GM12878 (cell line): ENCODE measurements around the gene RHEB. TPM values are rescaled to one million over a fixed set of nuclear protein-coding genes. Genes with fewer than 3 reads are reported as not detected.

Source experiments
- ATAC-seq: fragments of 200-7000 bp; cut with Tn5 transposase; 3 replicates; pipeline ENCODE4 v1.9.1; 2020; ENCODE audit warnings: mild to moderate bottlenecking, moderate library complexity
- BruUV-seq: library from RNA; stranded (reverse); fragments of 400-500 nt; replicated peaks from 2 replicates; lab custom pipeline; 2021; lab: Mats Ljungman, UMichigan
- CTCF ChIA-PET: fragments of 300-600 bp; sonication (Branson Sonifier 250); formaldehyde crosslinking; extraction: SDS; loops from one replicate; lab custom pipeline; 2021; ENCODE audit warnings: inconsistent platforms; lab: Yijun Ruan, JAX
- POLR2A ChIA-PET: fragments of 350-600 bp; formaldehyde crosslinking; extraction: SDS; loops from one replicate; lab custom pipeline; 2021; ENCODE audit warnings: inconsistent platforms; lab: Charles Lee
- RAD21 ChIA-PET: fragments of 300-600 bp; sonication (Branson Sonifier 250); formaldehyde crosslinking; loops from one replicate; lab custom pipeline; 2023; ENCODE audit warnings: antibody characterized with exemption; ENCODE audit not compliant: unreplicated experiment; lab: Charles Lee
- SMC1A ChIA-PET: fragments of 300-600 bp; sonication (Branson Sonifier 250); formaldehyde crosslinking; loops from one replicate; lab custom pipeline; 2023; ENCODE audit not compliant: unreplicated experiment, uncharacterized antibody; lab: Charles Lee
- DNase-seq: peaks from one replicate; pipeline ENCODE4 v3.0.0-alpha.2; 2011; ENCODE audit warnings: low read depth, low spot score
- FAIRE-seq: peaks from 3 replicates; lab custom pipeline; 2011; peaks lifted over from hg19 to GRCh38; lab: Jason Lieb, UNC
- H2AFZ ChIP-seq: 2 replicates; pipeline ENCODE4 v1.6.0; 2011; ENCODE audit warnings: low read depth, low read length, control low read depth; ENCODE audit not compliant: control insufficient read depth
- H3K27ac ChIP-seq: 2 replicates; pipeline ENCODE4 v1.5.1; 2011; ENCODE audit warnings: control low read depth; ENCODE audit not compliant: control insufficient read depth, insufficient read depth
- H3K27me3 ChIP-seq, 2 experiments: replicated peaks in 1 of 2; 2 replicates each; pipeline versions ENCODE4 v1.6.0 to v1.6.1; 2011; ENCODE audit warnings: low read length in 1 of 2; ENCODE audit not compliant: control insufficient read depth in 2 of 2, insufficient read depth in 2 of 2
- H3K36me3 ChIP-seq, 2 experiments: 2 replicates each; pipeline ENCODE4 v1.5.1; 2011; ENCODE audit warnings: low read length in 1 of 2; ENCODE audit not compliant: control insufficient read depth in 2 of 2, insufficient read depth in 2 of 2
- H3K4me1 ChIP-seq: 2 replicates; pipeline ENCODE4 v1.6.1; 2011; ENCODE audit warnings: mild to moderate bottlenecking, low read length, moderate library complexity, mixed read lengths; ENCODE audit not compliant: control insufficient read depth, insufficient read depth
- H3K4me2 ChIP-seq: 2 replicates; pipeline ENCODE4 v1.6.0; 2011; ENCODE audit warnings: control low read depth; ENCODE audit not compliant: control insufficient read depth, insufficient read depth
- H3K4me3 ChIP-seq: fragments of 200-600 bp; sonication (generic); 2 replicates; pipeline ENCODE4 v1.5.1; 2016
- H3K79me2 ChIP-seq: 2 replicates; pipeline ENCODE4 v1.6.0; 2011; ENCODE audit warnings: low read length; ENCODE audit not compliant: control insufficient read depth, insufficient read depth
- H3K9ac ChIP-seq: 2 replicates; pipeline ENCODE4 v1.8.0; 2011; ENCODE audit warnings: low read length, control low read depth, mixed read lengths; ENCODE audit not compliant: control insufficient read depth, insufficient read depth
- H3K9me3 ChIP-seq: replicated peaks from 3 replicates; pipeline ENCODE4 v1.5.1; 2011; ENCODE audit warnings: mild to moderate bottlenecking, low read length; ENCODE audit not compliant: control insufficient read depth, insufficient read depth
- H4K20me1 ChIP-seq: 2 replicates; pipeline ENCODE4 v1.6.0; 2011; ENCODE audit not compliant: control insufficient read depth, insufficient read depth
- CBX5 ChIP-seq: sonication (generic); IDR thresholded peaks from 2 replicates; pipeline ENCODE4 v1.6.1; 2016; ENCODE audit warnings: low read depth, moderate library complexity, mild to moderate bottlenecking, inconsistent platforms
- CEBPB ChIP-seq, 2 experiments: fragments of 150-350 bp in 1 of 2; IDR thresholded peaks; 2 replicates each; pipeline ENCODE4 v1.6.1; 2012 to 2014; ENCODE audit warnings: low read depth in 2 of 2, low read length in 2 of 2, borderline replicate concordance in 1 of 2, inconsistent platforms in 1 of 2
- EZH2 ChIP-seq: IDR thresholded peaks from 2 replicates; pipeline ENCODE4 v1.6.1; 2012; ENCODE audit warnings: low read depth, mild to moderate bottlenecking, control low read depth, inconsistent platforms, low read length, borderline replicate concordance; ENCODE audit not compliant: control insufficient read depth
- JUNB ChIP-seq: IDR thresholded peaks from 2 replicates; pipeline ENCODE4 v1.6.1; 2016; ENCODE audit warnings: antibody characterized with exemption, mild to moderate bottlenecking
- KDM1A ChIP-seq: fragments of 200-600 bp; sonication (generic); IDR thresholded peaks from 2 replicates; pipeline ENCODE4 v1.6.1; 2016; ENCODE audit warnings: borderline replicate concordance
- NFIC ChIP-seq: IDR thresholded peaks from 2 replicates; pipeline ENCODE4 v1.6.1; 2012; ENCODE audit warnings: low read depth, mild to moderate bottlenecking, inconsistent platforms, low read length, moderate library complexity
- PAX8 ChIP-seq: fragments of 450-650 bp; IDR thresholded peaks from 2 replicates; pipeline ENCODE4 v1.6.1; 2017; ENCODE audit warnings: mild to moderate bottlenecking, moderate library complexity
- POLR2A ChIP-seq: IDR thresholded peaks from 2 replicates; pipeline ENCODE4 v1.6.1; 2011; ENCODE audit warnings: low read depth, mild to moderate bottlenecking, low read length
- POLR2AphosphoS5 ChIP-seq: IDR thresholded peaks from 2 replicates; pipeline ENCODE4 v1.6.1; 2011; ENCODE audit warnings: mild to moderate bottlenecking, low read length, inconsistent platforms
- SMAD5 ChIP-seq: IDR thresholded peaks from 2 replicates; pipeline ENCODE4 v1.6.1; 2016; ENCODE audit warnings: antibody characterized with exemption, low read depth
- SRF ChIP-seq, 2 experiments: IDR thresholded peaks; 2 replicates each; pipeline ENCODE4 v1.6.1; 2011; ENCODE audit warnings: low read depth in 2 of 2, low read length in 2 of 2, mild to moderate bottlenecking in 1 of 2, moderate library complexity in 1 of 2
- TAF1 ChIP-seq: IDR thresholded peaks from 2 replicates; pipeline ENCODE4 v1.6.1; 2011; ENCODE audit warnings: mild to moderate bottlenecking, low read depth, low read length, borderline replicate concordance
- TCF7 ChIP-seq: IDR thresholded peaks from 2 replicates; pipeline ENCODE4 v1.6.1; 2014; ENCODE audit warnings: antibody characterized with exemption, borderline replicate concordance
- YBX1 ChIP-seq: fragments of 450-650 bp; IDR thresholded peaks from 2 replicates; pipeline ENCODE4 v1.6.1; 2016; ENCODE audit warnings: antibody characterized with exemption
- WGBS: methylation state at CpG from one replicate; pipeline ENCODE4 v1.1.6; 2016; ENCODE audit warnings: low lambda C conversion rate; ENCODE audit not compliant: insufficient replicate concordance, insufficient coverage; ENCODE audit errors: missing lambda C conversion rate; 5-methylcytosine and 5-hydroxymethylcytosine counted together
- in situ Hi-C: fragments of 300-500 bp; cut with MboI; formaldehyde crosslinking; loops from 9 replicates; pipeline ENCODE4 v1.14.3; 2018; ENCODE audit warnings: mixed read lengths
- intact Hi-C: fragments of 100-400 bp; cut with micrococcal nuclease; formaldehyde crosslinking; loops from one replicate; pipeline ENCODE4 v1.14.2; 2022; ENCODE audit not compliant: unreplicated experiment
- polyA plus RNA-seq, 11 experiments: library from polyadenylated mRNA; depleted of rRNA in 4 of 11; unstranded in 6 of 11; stranded (reverse) in 5 of 11; fragments of >200 nt; fragmentation: Nextera tagmentation in 4 of 11; fragmentation: Illumina TruSeq in 1 of 11; extraction: Ambion mirVana in 4 of 11; extraction: Trizol in 1 of 11; gene quantifications; 1 replicate in 1 of 11; 2 replicates in 10 of 11; pipeline versions ENCODE4 v1.2.1 to v1.2.3, GENCODE V29; 2011 to 2016; ENCODE audit warnings: inconsistent platforms in 2 of 11, missing spikeins in 2 of 11, low read depth in 1 of 11
- total RNA-seq, 4 experiments: library from RNA; depleted of rRNA in 3 of 4; stranded (reverse); fragments of >200 nt in 3 of 4; fragmentation: Illumina TruSeq in 1 of 4; extraction: Trizol in 1 of 4; gene quantifications; 2 replicates each; pipeline versions ENCODE4 v1.2.1 to v1.2.3, GENCODE V29; 2013 to 2021
- TF ChIP-seq, protein P1 (sequence below): IDR thresholded peaks from 2 replicates; pipeline ENCODE4 v1.6.1; 2011; ENCODE audit warnings: mild to moderate bottlenecking, low read depth, low read length, moderate library complexity; ENCODE audit not compliant: insufficient replicate concordance
- TF ChIP-seq, protein P2 (sequence below): fragments of 150-350 bp; IDR thresholded peaks from 2 replicates; pipeline ENCODE4 v1.6.1; 2016; ENCODE audit warnings: low read depth, low read length

Gene RHEB
- total and polyA plus RNA-seq, 10 of the 15 experiments (the other 5 are each of a cell fraction or from before 2014, with no cell fraction given) = 6.2 to 67.8 (median 38.0) TPM

DNA sequence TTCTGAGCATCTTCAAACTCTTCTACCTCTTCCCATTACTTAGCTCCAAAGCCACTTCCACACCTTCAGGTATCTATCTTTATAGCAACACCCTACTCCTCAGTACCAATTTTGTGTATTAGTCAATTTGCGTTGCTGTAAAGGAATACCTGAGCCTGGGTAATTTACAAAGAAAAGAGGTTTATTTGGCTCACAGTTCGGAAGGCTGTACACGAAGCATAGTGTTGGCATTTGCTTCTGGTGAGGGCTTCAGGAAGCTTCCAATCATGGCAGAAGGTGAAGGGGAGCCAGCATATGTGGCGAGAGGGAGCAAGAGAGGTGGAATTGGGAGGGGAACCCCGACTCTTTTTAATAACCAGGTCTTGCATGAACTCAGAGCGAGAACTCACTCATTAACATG, 62.2 kb downstream of the RHEB start:
- intact Hi-C loops (no loop called here), in situ Hi-C loops (no loop called here)
- no peak overlapping the region for H3K4me2 ChIP-seq
- H3K36me3 ChIP-seq = no peaks in the 10 kb centered on the region
- ChIA-PET SMC1A (no interaction called here), RAD21 (no interaction called here), CTCF (interaction anchor here (1.4 kb wide), 1 partner anchor 9 kb away, joined by 3 read pairs; no protein-coding TSS in a partner anchor), POLR2A (no interaction called here)
- BruUV-seq = no TSS peak
- no peaks in the 10 kb centered on the region for H3K4me1 ChIP-seq
- H3K9me3 ChIP-seq = peaks cover 3% of the 10 kb centered on the region; the same call in 2 of the 3 replicates
- no peaks in the 10 kb centered on the region for H3K27me3 ChIP-seq
- no peak overlapping the region for H3K9ac ChIP-seq
- 67% methylated on average over 6 of the region's 6 CpGs for WGBS
- H2AFZ ChIP-seq = no peak overlapping the region
- H3K4me3 ChIP-seq = no peak overlapping the region
- DNase-seq (no peak), FAIRE-seq (no peak), ATAC-seq (no peak)
- H4K20me1 ChIP-seq = no peaks in the 10 kb centered on the region
- no peaks in the 10 kb centered on the region for H3K79me2 ChIP-seq
- TF ChIP-seq PAX8 = no peak
- TF ChIP-seq EZH2 = no peak
- TF ChIP-seq NFIC = no peak
- TF ChIP-seq, protein P1, sequence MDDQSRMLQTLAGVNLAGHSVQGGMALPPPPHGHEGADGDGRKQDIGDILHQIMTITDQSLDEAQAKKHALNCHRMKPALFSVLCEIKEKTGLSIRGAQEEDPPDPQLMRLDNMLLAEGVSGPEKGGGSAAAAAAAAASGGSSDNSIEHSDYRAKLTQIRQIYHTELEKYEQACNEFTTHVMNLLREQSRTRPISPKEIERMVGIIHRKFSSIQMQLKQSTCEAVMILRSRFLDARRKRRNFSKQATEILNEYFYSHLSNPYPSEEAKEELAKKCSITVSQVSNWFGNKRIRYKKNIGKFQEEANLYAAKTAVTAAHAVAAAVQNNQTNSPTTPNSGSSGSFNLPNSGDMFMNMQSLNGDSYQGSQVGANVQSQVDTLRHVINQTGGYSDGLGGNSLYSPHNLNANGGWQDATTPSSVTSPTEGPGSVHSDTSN = no peak
- TF ChIP-seq CEBPB (IDR thresholded peaks at IDR 0.05; ENCODE audit: borderline replicate concordance in 1 of 2, low read depth in 2 of 2, low read length in 2 of 2) = no peak
- no peak overlapping the region for H3K27ac ChIP-seq

DNA sequence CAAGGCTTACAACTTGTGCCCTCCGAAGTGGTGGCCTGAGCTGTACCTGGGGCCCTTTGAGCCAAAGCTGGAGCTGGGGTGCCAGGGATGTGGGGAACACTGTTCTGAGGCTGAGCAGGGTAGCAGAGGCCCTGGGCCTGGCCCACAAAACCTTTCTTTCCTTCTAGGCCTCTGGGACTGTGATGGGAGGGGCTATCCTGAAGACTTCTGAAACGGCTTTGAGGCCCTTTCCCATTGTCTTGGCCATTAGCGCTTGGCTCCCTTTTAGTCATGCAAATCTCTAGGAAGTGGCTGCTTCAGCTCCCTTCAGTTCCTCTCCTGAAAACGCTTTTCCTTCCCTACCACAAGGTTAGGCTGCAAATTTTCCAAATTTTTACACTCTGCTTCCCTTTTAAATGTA, 62.9 kb downstream of the RHEB start:
- RAD21 ChIA-PET = no interaction called here
- 48% methylated on average over 4 of the region's 4 CpGs for WGBS
- Histone ChIP-seq H3K36me3 (no peaks in the 10 kb centered on the region), H3K4me3 (no peak overlapping the region), H3K9ac (no peak overlapping the region), H2AFZ (no peak overlapping the region), H3K4me2 (no peak overlapping the region), H3K79me2 (no peaks in the 10 kb centered on the region), H3K4me1 (no peaks in the 10 kb centered on the region), H3K9me3 (no peaks in the 10 kb centered on the region; the same call in 2 of the 3 replicates), H3K27ac (no peak overlapping the region), H4K20me1 (no peaks in the 10 kb centered on the region), H3K27me3 (no peaks in the 10 kb centered on the region)
- DNase-seq (no peak), FAIRE-seq (no peak), ATAC-seq (no peak)
- intact Hi-C loops = no loop called here
- BruUV-seq = no TSS peak
- SMC1A ChIA-PET = no interaction called here
- in situ Hi-C loops = no loop called here
- CTCF ChIA-PET = interaction anchor here (1.4 kb wide), 1 partner anchor 8 kb away, joined by 3 read pairs; no protein-coding TSS in a partner anchor
- POLR2A ChIA-PET = no interaction called here
- TF ChIP-seq KDM1A = no peak
- no peak for TF ChIP-seq PAX8
- TF ChIP-seq POLR2AphosphoS5 = no peak
- no peak for TF ChIP-seq YBX1
- TF ChIP-seq SRF (IDR thresholded peaks at IDR 0.05; ENCODE audit: low read depth in 2 of 2, low read length in 2 of 2) = no peak
- TF ChIP-seq JUNB = no peak
- no peak for TF ChIP-seq CBX5
- TF ChIP-seq TCF7 = no peak
- TF ChIP-seq SMAD5 = no peak
- TF ChIP-seq TAF1 = no peak
- TF ChIP-seq POLR2A = no peak
- TF ChIP-seq, protein P2, sequence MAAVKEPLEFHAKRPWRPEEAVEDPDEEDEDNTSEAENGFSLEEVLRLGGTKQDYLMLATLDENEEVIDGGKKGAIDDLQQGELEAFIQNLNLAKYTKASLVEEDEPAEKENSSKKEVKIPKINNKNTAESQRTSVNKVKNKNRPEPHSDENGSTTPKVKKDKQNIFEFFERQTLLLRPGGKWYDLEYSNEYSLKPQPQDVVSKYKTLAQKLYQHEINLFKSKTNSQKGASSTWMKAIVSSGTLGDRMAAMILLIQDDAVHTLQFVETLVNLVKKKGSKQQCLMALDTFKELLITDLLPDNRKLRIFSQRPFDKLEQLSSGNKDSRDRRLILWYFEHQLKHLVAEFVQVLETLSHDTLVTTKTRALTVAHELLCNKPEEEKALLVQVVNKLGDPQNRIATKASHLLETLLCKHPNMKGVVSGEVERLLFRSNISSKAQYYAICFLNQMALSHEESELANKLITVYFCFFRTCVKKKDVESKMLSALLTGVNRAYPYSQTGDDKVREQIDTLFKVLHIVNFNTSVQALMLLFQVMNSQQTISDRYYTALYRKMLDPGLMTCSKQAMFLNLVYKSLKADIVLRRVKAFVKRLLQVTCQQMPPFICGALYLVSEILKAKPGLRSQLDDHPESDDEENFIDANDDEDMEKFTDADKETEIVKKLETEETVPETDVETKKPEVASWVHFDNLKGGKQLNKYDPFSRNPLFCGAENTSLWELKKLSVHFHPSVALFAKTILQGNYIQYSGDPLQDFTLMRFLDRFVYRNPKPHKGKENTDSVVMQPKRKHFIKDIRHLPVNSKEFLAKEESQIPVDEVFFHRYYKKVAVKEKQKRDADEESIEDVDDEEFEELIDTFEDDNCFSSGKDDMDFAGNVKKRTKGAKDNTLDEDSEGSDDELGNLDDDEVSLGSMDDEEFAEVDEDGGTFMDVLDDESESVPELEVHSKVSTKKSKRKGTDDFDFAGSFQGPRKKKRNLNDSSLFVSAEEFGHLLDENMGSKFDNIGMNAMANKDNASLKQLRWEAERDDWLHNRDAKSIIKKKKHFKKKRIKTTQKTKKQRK = no peak
